ENCODE results near the gene MMP17. TPM values are rescaled to one million over a fixed set of nuclear protein-coding genes. Genes with fewer than 3 reads are reported as not detected.

MMP17 gene
- total and polyA plus RNA-seq, 2 of the 4 experiments (the other 2 are of a cell fraction): 1.4 to 11.8 TPM

DNA sequence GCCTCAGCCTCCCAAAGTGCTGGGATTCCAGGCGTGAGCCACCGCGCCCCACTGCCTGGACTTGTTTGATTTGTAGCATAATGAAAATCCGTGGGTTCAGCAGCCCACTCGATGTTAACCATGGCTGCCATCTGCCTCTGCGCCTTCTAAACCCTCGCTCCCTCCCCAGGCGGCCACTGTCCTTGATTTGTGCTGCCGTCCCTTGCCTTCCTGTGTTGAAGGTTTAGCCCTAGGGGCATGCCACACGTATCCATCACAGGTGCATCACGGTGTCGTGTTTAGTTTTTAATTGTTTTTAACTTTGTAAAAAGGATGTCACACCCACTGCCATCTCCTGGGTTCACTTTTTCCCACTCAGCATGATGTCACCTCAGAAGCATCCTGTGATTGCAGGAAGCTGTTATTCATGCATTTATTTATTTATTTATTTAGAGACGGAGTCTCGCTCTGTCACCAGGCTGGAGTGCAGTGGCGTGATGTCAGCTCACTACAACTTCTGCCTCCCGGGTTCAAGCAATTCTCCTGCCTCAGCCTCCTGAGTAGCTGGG, 41.8 kb downstream of the MMP17 start:
- H2BK5ac ChIP-seq (ENCODE audit: low read depth, low read length, poor library complexity, severe bottlenecking): no peak overlapping the region
- intact Hi-C loops (cut with micrococcal nuclease) (no loop called here), in situ Hi-C loops (cut with MboI; ENCODE audit: low sequenced_read_pairs) (no loop called here), dilution Hi-C loops (cut with HindIII; ENCODE audit: low sequenced_read_pairs, unreplicated experiment) (no loop called here)
- peaks cover 4% of the 10 kb centered on the region; the same call in 1 of the 2 replicates for H3K4me1 ChIP-seq (ENCODE audit: control insufficient read depth, insufficient read depth, low read length)
- H3K4me2 ChIP-seq (ENCODE audit: low read depth, low read length): no peak overlapping the region
- no peak overlapping the region for H3K27ac ChIP-seq (ENCODE audit: insufficient read depth, low read length)
- no peaks in the 10 kb centered on the region for H3K36me3 ChIP-seq (ENCODE audit: control insufficient read depth, insufficient read depth, low read length)
- H3K56ac ChIP-seq (ENCODE audit: extremely low read depth, insufficient read depth, low read length): no peak overlapping the region
- H4K5ac ChIP-seq (ENCODE audit: low read depth, low read length): no peak overlapping the region
- peak overlapping the region; percentile 91; the same call in 1 of the 3 replicates for H2BK15ac ChIP-seq (ENCODE audit: low read depth, low read length)
- H3K9me3 ChIP-seq (ENCODE audit: control insufficient read depth, insufficient read depth, low read length): peaks cover 2% of the 10 kb centered on the region; the same call in 1 of the 2 replicates
- peak overlapping the region; percentile 73 for H3K4ac ChIP-seq (ENCODE audit: low read depth, low read length)
- no peaks in the 10 kb centered on the region for H3K79me1 ChIP-seq (ENCODE audit: low read depth in 1 of 2, low read length in 2 of 2)
- H3K9ac ChIP-seq (ENCODE audit: low read depth, low read length): no peak overlapping the region
- ATAC-seq (ENCODE audit: low read depth): 0 out of 2 replicates have a peak, but pooled peaks have one; percentile 18
- peak overlapping the region; percentile 94 for H2AK5ac ChIP-seq (ENCODE audit: low read depth, low read length)
- no peak overlapping the region for H3K4me3 ChIP-seq (ENCODE audit: insufficient read depth, low read depth, low read length)
- TF ChIP-seq, protein P1, sequence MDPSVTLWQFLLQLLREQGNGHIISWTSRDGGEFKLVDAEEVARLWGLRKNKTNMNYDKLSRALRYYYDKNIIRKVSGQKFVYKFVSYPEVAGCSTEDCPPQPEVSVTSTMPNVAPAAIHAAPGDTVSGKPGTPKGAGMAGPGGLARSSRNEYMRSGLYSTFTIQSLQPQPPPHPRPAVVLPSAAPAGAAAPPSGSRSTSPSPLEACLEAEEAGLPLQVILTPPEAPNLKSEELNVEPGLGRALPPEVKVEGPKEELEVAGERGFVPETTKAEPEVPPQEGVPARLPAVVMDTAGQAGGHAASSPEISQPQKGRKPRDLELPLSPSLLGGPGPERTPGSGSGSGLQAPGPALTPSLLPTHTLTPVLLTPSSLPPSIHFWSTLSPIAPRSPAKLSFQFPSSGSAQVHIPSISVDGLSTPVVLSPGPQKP (IDR thresholded peaks at IDR 0.05; ENCODE audit: borderline replicate concordance, low read depth, low read length): no peak
- TF ChIP-seq RAD21 (IDR thresholded peaks at IDR 0.05; ENCODE audit: low read length) (no peak), MAFK (IDR thresholded peaks at IDR 0.05; ENCODE audit: low read depth, low read length) (no peak), CEBPB (IDR thresholded peaks at IDR 0.05; ENCODE audit: low read depth, low read length) (0 out of 2 replicates have a peak, but pooled peaks have one; percentile 13), FOS (IDR thresholded peaks at IDR 0.05; ENCODE audit: low read depth, low read length) (no peak)
- TF ChIP-seq, protein P2, sequence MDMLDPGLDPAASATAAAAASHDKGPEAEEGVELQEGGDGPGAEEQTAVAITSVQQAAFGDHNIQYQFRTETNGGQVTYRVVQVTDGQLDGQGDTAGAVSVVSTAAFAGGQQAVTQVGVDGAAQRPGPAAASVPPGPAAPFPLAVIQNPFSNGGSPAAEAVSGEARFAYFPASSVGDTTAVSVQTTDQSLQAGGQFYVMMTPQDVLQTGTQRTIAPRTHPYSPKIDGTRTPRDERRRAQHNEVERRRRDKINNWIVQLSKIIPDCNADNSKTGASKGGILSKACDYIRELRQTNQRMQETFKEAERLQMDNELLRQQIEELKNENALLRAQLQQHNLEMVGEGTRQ (IDR thresholded peaks at IDR 0.05; ENCODE audit: low read depth, low read length): no peak
- no peak overlapping the region; a peak in 1 of 4 replicates for H4K8ac ChIP-seq (ENCODE audit: low read depth in 2 of 2, low read length in 2 of 2)
- peak overlapping the region; percentile 45; the same call in 1 of the 2 replicates for H2BK20ac ChIP-seq (ENCODE audit: low read depth, low read length)
- WGBS, 2 experiments (ENCODE audit: extremely low coverage in 2 of 2, insufficient read length in 1 of 2): 77% methylated on average over 3 of the region's 16 CpGs; no CpG with 5 or more reads in 1 of the 2 experiments
- H3K23ac ChIP-seq (ENCODE audit: low read depth, low read length): no peak overlapping the region
- ChIA-PET POLR2A (ENCODE audit: unreplicated experiment) (no interaction called here), CTCF (interaction anchor here (0.6 kb wide), 1 partner anchor 1035 kb away, joined by 7 read pairs; no protein-coding TSS in a partner anchor)
- no peaks in the 10 kb centered on the region for H3K27me3 ChIP-seq (ENCODE audit: control insufficient read depth, insufficient read depth, low read length)
- BruUV-seq (replicated peaks): no TSS peak
- H4K20me1 ChIP-seq (ENCODE audit: insufficient read depth, low read length): no peaks in the 10 kb centered on the region
- H3K18ac ChIP-seq (ENCODE audit: low read depth, low read length): no peak overlapping the region
- peaks cover 5% of the 10 kb centered on the region for H3K9me1 ChIP-seq (ENCODE audit: insufficient read depth, low read length)
- H2AFZ ChIP-seq (replicated peaks; ENCODE audit: low read length, poor library complexity): peak overlapping the region; percentile 80
- peak overlapping the region; percentile 90 for H2AK9ac ChIP-seq (replicated peaks; ENCODE audit: low read depth, low read length, poor library complexity)
- H4K91ac ChIP-seq (ENCODE audit: insufficient read depth, low read depth, low read length): peak overlapping the region; percentile 21; the same call in 1 of the 2 replicates
- H2BK120ac ChIP-seq (ENCODE audit: low read depth, low read length): peak overlapping the region; percentile 44
- peak; percentile 62 for DNase-seq
- H3K14ac ChIP-seq (replicated peaks; ENCODE audit: low read depth, low read length): peak overlapping the region; percentile 37; the same call in 1 of the 2 replicates
